ENCODE data around the gene PCCA. TPM values are rescaled to one million over a fixed set of nuclear protein-coding genes. Genes with fewer than 3 reads are reported as not detected.

PCCA gene
- total and polyA plus RNA-seq, 4 donors: 30.1 to 160 (median 76.3) TPM

GRCh38 chr13:100443278-100443997, 354.5 kb downstream of the PCCA start:
- WGBS: 82% methylated on average over 7 of the region's 7 CpGs
- H3K4me3 ChIP-seq (ENCODE audit: low read depth in 1 of 3, low read length in 3 of 3): no peak overlapping the region
- no peak overlapping the region for H3K27ac ChIP-seq (ENCODE audit: low read depth in 1 of 2, low read length in 2 of 2)
- TF ChIP-seq RXRA (IDR thresholded peaks at IDR 0.05): peak in 1 of 2 donors; percentile 5
- no peak for TF ChIP-seq ZBTB33 (IDR thresholded peaks at IDR 0.05)
- TF ChIP-seq HNF4A (conservative IDR thresholded peaks at IDR 0.05): peak in 1 of 2 donors; percentile 15
- TF ChIP-seq RAD21 (IDR thresholded peaks at IDR 0.05): peak in 1 of 2 donors; percentile 4
- H3K36me3 ChIP-seq (ENCODE audit: control insufficient read depth in 4 of 4, insufficient read depth in 3 of 4, low read depth in 1 of 4, low read length in 3 of 4): peaks cover 0 to 6% (median under 1%) of the 10 kb centered on the region in 4 donors
- H3K9me3 ChIP-seq (ENCODE audit: control insufficient read depth in 4 of 4, low read length in 3 of 4): no peaks in the 10 kb centered on the region
- peaks cover 2 to 25% (median 21%) of the 10 kb centered on the region in 4 donors for H3K4me1 ChIP-seq (ENCODE audit: control insufficient read depth in 4 of 4, insufficient read depth in 4 of 4, low read length in 3 of 4)
- no peak overlapping the region for H3K9ac ChIP-seq (ENCODE audit: low read depth in 1 of 2, low read length in 2 of 2)
- DNase-seq (ENCODE audit: low spot score): no peak
- no peaks in the 10 kb centered on the region for H3K27me3 ChIP-seq (ENCODE audit: control insufficient read depth in 4 of 4, insufficient read depth in 4 of 4, low read length in 3 of 4)

GRCh38 chr13:100443998-100444328, 355.1 kb downstream of the PCCA start:
- no peak for DNase-seq (ENCODE audit: low spot score)
- WGBS: 82% methylated on average over 4 of the region's 4 CpGs
- Histone ChIP-seq H3K27me3 (ENCODE audit: control insufficient read depth in 4 of 4, insufficient read depth in 4 of 4, low read length in 3 of 4) (no peaks in the 10 kb centered on the region), H3K27ac (ENCODE audit: low read depth in 1 of 2, low read length in 2 of 2) (no peak overlapping the region), H3K9me3 (ENCODE audit: control insufficient read depth in 4 of 4, low read length in 3 of 4) (no peaks in the 10 kb centered on the region), H3K4me1 (ENCODE audit: control insufficient read depth in 4 of 4, insufficient read depth in 4 of 4, low read length in 3 of 4) (peaks cover 2 to 25% (median 21%) of the 10 kb centered on the region in 4 donors), H3K36me3 (ENCODE audit: control insufficient read depth in 4 of 4, insufficient read depth in 3 of 4, low read depth in 1 of 4, low read length in 3 of 4) (peaks cover 0 to 6% (median 1%) of the 10 kb centered on the region in 4 donors), H3K9ac (ENCODE audit: low read depth in 1 of 2, low read length in 2 of 2) (no peak overlapping the region), H3K4me3 (ENCODE audit: low read depth in 1 of 3, low read length in 3 of 3) (no peak overlapping the region)
- TF ChIP-seq HNF4G (IDR thresholded peaks at IDR 0.05): no peak
- TF ChIP-seq, protein P1, sequence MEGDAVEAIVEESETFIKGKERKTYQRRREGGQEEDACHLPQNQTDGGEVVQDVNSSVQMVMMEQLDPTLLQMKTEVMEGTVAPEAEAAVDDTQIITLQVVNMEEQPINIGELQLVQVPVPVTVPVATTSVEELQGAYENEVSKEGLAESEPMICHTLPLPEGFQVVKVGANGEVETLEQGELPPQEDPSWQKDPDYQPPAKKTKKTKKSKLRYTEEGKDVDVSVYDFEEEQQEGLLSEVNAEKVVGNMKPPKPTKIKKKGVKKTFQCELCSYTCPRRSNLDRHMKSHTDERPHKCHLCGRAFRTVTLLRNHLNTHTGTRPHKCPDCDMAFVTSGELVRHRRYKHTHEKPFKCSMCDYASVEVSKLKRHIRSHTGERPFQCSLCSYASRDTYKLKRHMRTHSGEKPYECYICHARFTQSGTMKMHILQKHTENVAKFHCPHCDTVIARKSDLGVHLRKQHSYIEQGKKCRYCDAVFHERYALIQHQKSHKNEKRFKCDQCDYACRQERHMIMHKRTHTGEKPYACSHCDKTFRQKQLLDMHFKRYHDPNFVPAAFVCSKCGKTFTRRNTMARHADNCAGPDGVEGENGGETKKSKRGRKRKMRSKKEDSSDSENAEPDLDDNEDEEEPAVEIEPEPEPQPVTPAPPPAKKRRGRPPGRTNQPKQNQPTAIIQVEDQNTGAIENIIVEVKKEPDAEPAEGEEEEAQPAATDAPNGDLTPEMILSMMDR (IDR thresholded peaks at IDR 0.05; ENCODE audit: low read depth, low read length, missing input control): no peak
- no peak for TF ChIP-seq YY1 (IDR thresholded peaks at IDR 0.05)
- no peak for TF ChIP-seq MAX (IDR thresholded peaks at IDR 0.05)
- no peak for TF ChIP-seq RXRA (IDR thresholded peaks at IDR 0.05)
- no peak for TF ChIP-seq SP1 (IDR thresholded peaks at IDR 0.05)
- no peak for TF ChIP-seq GABPA (IDR thresholded peaks at IDR 0.05 in 1 of 2, conservative IDR thresholded peaks at IDR 0.05 in 1 of 2)
- no peak for TF ChIP-seq NR2F2 (IDR thresholded peaks at IDR 0.05)
- TF ChIP-seq JUND (IDR thresholded peaks at IDR 0.05): no peak
- TF ChIP-seq RAD21 (IDR thresholded peaks at IDR 0.05): no peak

DNA sequence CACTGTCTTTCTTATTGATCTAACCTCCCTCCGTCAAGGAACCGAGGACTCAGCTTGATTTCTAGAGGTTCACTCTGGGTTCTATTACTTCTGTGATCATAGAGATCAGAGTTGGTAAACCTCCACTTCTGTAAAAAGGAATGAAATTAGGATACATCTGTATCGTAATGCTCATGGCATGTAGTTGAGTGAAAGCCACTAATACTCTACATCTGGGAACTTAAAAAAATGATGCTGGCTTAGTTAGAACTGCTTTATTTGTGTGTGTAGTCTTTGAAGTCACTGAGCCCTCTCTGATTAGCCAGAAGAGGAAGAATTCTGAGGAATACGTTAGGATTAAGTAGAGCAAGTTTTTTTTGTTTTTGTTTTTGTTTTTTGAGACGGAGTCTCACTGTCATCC, 358.9 kb downstream of the PCCA start:
- H3K27ac ChIP-seq (ENCODE audit: low read depth in 1 of 2, low read length in 2 of 2): no peak overlapping the region
- WGBS: 97% methylated on average over 5 of the region's 5 CpGs
- TF ChIP-seq EGR1 (IDR thresholded peaks at IDR 0.05; ENCODE audit: low read depth in 2 of 2): no peak
- no peak for TF ChIP-seq JUND (IDR thresholded peaks at IDR 0.05)
- TF ChIP-seq ZBTB33 (IDR thresholded peaks at IDR 0.05): no peak
- TF ChIP-seq, protein P1 (IDR thresholded peaks at IDR 0.05; ENCODE audit: low read depth, low read length, missing input control): no peak
- TF ChIP-seq HNF4G (IDR thresholded peaks at IDR 0.05): no peak
- TF ChIP-seq MAX (IDR thresholded peaks at IDR 0.05): no peak
- TF ChIP-seq YY1 (IDR thresholded peaks at IDR 0.05): no peak
- TF ChIP-seq FOXA1 (IDR thresholded peaks at IDR 0.05): no peak
- TF ChIP-seq FOXA2 (IDR thresholded peaks at IDR 0.05): no peak
- TF ChIP-seq TAF1 (conservative IDR thresholded peaks at IDR 0.05): no peak
- TF ChIP-seq RXRA (IDR thresholded peaks at IDR 0.05): no peak
- TF ChIP-seq SP1 (IDR thresholded peaks at IDR 0.05): no peak

More for the DNA sequence above, 358.9 kb downstream of the PCCA start:
- peaks cover 0 to 9% (median 7%) of the 10 kb centered on the region in 4 donors for H3K4me1 ChIP-seq (ENCODE audit: control insufficient read depth in 4 of 4, insufficient read depth in 4 of 4, low read length in 3 of 4)
- no peaks in the 10 kb centered on the region for H3K27me3 ChIP-seq (ENCODE audit: control insufficient read depth in 4 of 4, insufficient read depth in 4 of 4, low read length in 3 of 4)
- no peak overlapping the region for H3K4me3 ChIP-seq (ENCODE audit: low read depth in 1 of 3, low read length in 3 of 3)
- H3K36me3 ChIP-seq (ENCODE audit: control insufficient read depth in 4 of 4, insufficient read depth in 3 of 4, low read depth in 1 of 4, low read length in 3 of 4): peaks cover 0 to 8% (median 2%) of the 10 kb centered on the region in 4 donors
- no peaks in the 10 kb centered on the region for H3K9me3 ChIP-seq (ENCODE audit: control insufficient read depth in 4 of 4, low read length in 3 of 4)
- no peak overlapping the region for H3K9ac ChIP-seq (ENCODE audit: low read depth in 1 of 2, low read length in 2 of 2)
- no peak for DNase-seq (ENCODE audit: low spot score)

Data from liver (tissue), 9 donors.